Astrocyte (in vitro differentiated cells and primary cell): Measurements from ENCODE around the gene CABP4.

Source experiments
- EZH2 ChIP-seq: IDR thresholded peaks from 2 replicates; pipeline ENCODE4 v1.6.1; 2012; ENCODE audit warnings: mild to moderate bottlenecking, low read length, inconsistent platforms; ENCODE audit not compliant: insufficient read depth
- TF ChIP-seq, protein P1 (sequence below): IDR thresholded peaks from 2 replicates; pipeline ENCODE4 v1.5.1; 2011; ENCODE audit warnings: low read depth, mild to moderate bottlenecking, inconsistent platforms, low read length, moderate library complexity; ENCODE audit not compliant: insufficient read depth

DNA sequence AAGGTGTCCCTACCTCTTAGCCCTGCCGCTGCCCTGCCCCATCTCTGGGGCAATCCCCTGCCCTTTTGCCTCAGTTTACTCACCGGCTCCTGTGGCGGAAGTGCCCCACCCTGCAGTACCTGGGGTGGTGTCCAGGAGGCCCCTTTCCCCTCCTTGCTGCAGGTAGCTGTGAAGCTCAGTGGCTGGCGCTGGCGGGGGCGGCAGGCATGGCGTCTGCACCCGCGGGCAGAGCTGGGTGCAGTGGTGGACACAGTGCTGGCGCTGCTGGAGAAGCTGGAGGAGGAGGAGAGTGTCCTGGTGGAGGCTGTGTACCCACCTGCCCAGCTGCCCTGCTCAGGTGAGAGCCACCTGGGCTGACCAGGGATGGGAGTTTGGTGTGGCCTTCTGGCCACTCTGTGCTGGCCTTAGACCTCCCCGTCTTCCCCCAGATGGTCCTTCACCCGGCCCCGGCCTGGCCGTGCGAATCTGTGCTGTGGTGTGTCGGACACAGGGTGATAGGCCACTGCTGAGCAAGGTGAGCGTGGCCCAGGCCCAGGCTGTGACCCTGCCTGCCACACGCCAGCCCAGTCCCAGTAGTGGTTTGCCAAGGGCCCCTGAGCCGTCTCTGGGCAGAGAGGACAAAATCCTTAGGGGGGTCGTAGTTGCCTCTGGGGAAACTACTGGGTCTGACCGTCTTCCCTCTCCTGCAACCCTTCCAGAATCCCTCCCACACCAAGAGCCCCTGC is 35.7 kb upstream of the CABP4 start:
- TF ChIP-seq, protein P1, sequence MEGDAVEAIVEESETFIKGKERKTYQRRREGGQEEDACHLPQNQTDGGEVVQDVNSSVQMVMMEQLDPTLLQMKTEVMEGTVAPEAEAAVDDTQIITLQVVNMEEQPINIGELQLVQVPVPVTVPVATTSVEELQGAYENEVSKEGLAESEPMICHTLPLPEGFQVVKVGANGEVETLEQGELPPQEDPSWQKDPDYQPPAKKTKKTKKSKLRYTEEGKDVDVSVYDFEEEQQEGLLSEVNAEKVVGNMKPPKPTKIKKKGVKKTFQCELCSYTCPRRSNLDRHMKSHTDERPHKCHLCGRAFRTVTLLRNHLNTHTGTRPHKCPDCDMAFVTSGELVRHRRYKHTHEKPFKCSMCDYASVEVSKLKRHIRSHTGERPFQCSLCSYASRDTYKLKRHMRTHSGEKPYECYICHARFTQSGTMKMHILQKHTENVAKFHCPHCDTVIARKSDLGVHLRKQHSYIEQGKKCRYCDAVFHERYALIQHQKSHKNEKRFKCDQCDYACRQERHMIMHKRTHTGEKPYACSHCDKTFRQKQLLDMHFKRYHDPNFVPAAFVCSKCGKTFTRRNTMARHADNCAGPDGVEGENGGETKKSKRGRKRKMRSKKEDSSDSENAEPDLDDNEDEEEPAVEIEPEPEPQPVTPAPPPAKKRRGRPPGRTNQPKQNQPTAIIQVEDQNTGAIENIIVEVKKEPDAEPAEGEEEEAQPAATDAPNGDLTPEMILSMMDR, result no peak
- no peak for TF ChIP-seq EZH2
